GM12878 (cell line): Measurements from ENCODE around the gene SPDYE17. TPM values are rescaled to one million over a fixed set of nuclear protein-coding genes. Genes with fewer than 3 reads are reported as not detected.
"Not testable (repeated sequence)": the region's sequence is repeated elsewhere in the genome, so short reads cannot be mapped to it uniquely, and the experiment has no call there.

Experiments used
- ATAC-seq: fragments of 200-7000 bp; cut with Tn5 transposase; 3 replicates; pipeline ENCODE4 v1.9.1; 2020; ENCODE audit warnings: mild to moderate bottlenecking, moderate library complexity
- BruUV-seq: library from RNA; stranded (reverse); fragments of 400-500 nt; replicated peaks from 2 replicates; lab custom pipeline; 2021; lab: Mats Ljungman, UMichigan
- CTCF ChIA-PET: fragments of 300-600 bp; sonication (Branson Sonifier 250); formaldehyde crosslinking; extraction: SDS; loops from one replicate; lab custom pipeline; 2021; ENCODE audit warnings: inconsistent platforms; lab: Yijun Ruan, JAX
- POLR2A ChIA-PET: fragments of 350-600 bp; formaldehyde crosslinking; extraction: SDS; loops from one replicate; lab custom pipeline; 2021; ENCODE audit warnings: inconsistent platforms; lab: Charles Lee
- RAD21 ChIA-PET: fragments of 300-600 bp; sonication (Branson Sonifier 250); formaldehyde crosslinking; loops from one replicate; lab custom pipeline; 2023; ENCODE audit warnings: antibody characterized with exemption; ENCODE audit not compliant: unreplicated experiment; lab: Charles Lee
- SMC1A ChIA-PET: fragments of 300-600 bp; sonication (Branson Sonifier 250); formaldehyde crosslinking; loops from one replicate; lab custom pipeline; 2023; ENCODE audit not compliant: unreplicated experiment, uncharacterized antibody; lab: Charles Lee
- DNase-seq: peaks from one replicate; pipeline ENCODE4 v3.0.0-alpha.2; 2011; ENCODE audit warnings: low read depth, low spot score
- FAIRE-seq: peaks from 3 replicates; lab custom pipeline; 2011; peaks lifted over from hg19 to GRCh38; lab: Jason Lieb, UNC
- H2AFZ ChIP-seq: 2 replicates; pipeline ENCODE4 v1.6.0; 2011; ENCODE audit warnings: low read depth, low read length, control low read depth; ENCODE audit not compliant: control insufficient read depth
- H3K27ac ChIP-seq: 2 replicates; pipeline ENCODE4 v1.5.1; 2011; ENCODE audit warnings: control low read depth; ENCODE audit not compliant: control insufficient read depth, insufficient read depth
- H3K27me3 ChIP-seq, 2 experiments: replicated peaks in 1 of 2; 2 replicates each; pipeline versions ENCODE4 v1.6.0 to v1.6.1; 2011; ENCODE audit warnings: low read length in 1 of 2; ENCODE audit not compliant: control insufficient read depth in 2 of 2, insufficient read depth in 2 of 2
- H3K36me3 ChIP-seq, 2 experiments: 2 replicates each; pipeline ENCODE4 v1.5.1; 2011; ENCODE audit warnings: low read length in 1 of 2; ENCODE audit not compliant: control insufficient read depth in 2 of 2, insufficient read depth in 2 of 2
- H3K4me1 ChIP-seq: 2 replicates; pipeline ENCODE4 v1.6.1; 2011; ENCODE audit warnings: mild to moderate bottlenecking, low read length, moderate library complexity, mixed read lengths; ENCODE audit not compliant: control insufficient read depth, insufficient read depth
- H3K4me2 ChIP-seq: 2 replicates; pipeline ENCODE4 v1.6.0; 2011; ENCODE audit warnings: control low read depth; ENCODE audit not compliant: control insufficient read depth, insufficient read depth
- H3K4me3 ChIP-seq: fragments of 200-600 bp; sonication (generic); 2 replicates; pipeline ENCODE4 v1.5.1; 2016
- H3K79me2 ChIP-seq: 2 replicates; pipeline ENCODE4 v1.6.0; 2011; ENCODE audit warnings: low read length; ENCODE audit not compliant: control insufficient read depth, insufficient read depth
- H3K9ac ChIP-seq: 2 replicates; pipeline ENCODE4 v1.8.0; 2011; ENCODE audit warnings: low read length, control low read depth, mixed read lengths; ENCODE audit not compliant: control insufficient read depth, insufficient read depth
- H3K9me3 ChIP-seq: replicated peaks from 3 replicates; pipeline ENCODE4 v1.5.1; 2011; ENCODE audit warnings: mild to moderate bottlenecking, low read length; ENCODE audit not compliant: control insufficient read depth, insufficient read depth
- H4K20me1 ChIP-seq: 2 replicates; pipeline ENCODE4 v1.6.0; 2011; ENCODE audit not compliant: control insufficient read depth, insufficient read depth
- WGBS: methylation state at CpG from one replicate; pipeline ENCODE4 v1.1.6; 2016; ENCODE audit warnings: low lambda C conversion rate; ENCODE audit not compliant: insufficient replicate concordance, insufficient coverage; ENCODE audit errors: missing lambda C conversion rate; 5-methylcytosine and 5-hydroxymethylcytosine counted together
- in situ Hi-C: fragments of 300-500 bp; cut with MboI; formaldehyde crosslinking; loops from 9 replicates; pipeline ENCODE4 v1.14.3; 2018; ENCODE audit warnings: mixed read lengths
- intact Hi-C: fragments of 100-400 bp; cut with micrococcal nuclease; formaldehyde crosslinking; loops from one replicate; pipeline ENCODE4 v1.14.2; 2022; ENCODE audit not compliant: unreplicated experiment
- polyA plus RNA-seq, 11 experiments: library from polyadenylated mRNA; depleted of rRNA in 4 of 11; unstranded in 6 of 11; stranded (reverse) in 5 of 11; fragments of >200 nt; fragmentation: Nextera tagmentation in 4 of 11; fragmentation: Illumina TruSeq in 1 of 11; extraction: Ambion mirVana in 4 of 11; extraction: Trizol in 1 of 11; gene quantifications; 1 replicate in 1 of 11; 2 replicates in 10 of 11; pipeline versions ENCODE4 v1.2.1 to v1.2.3, GENCODE V29; 2011 to 2016; ENCODE audit warnings: inconsistent platforms in 2 of 11, missing spikeins in 2 of 11, low read depth in 1 of 11
- total RNA-seq, 4 experiments: library from RNA; depleted of rRNA in 3 of 4; stranded (reverse); fragments of >200 nt in 3 of 4; fragmentation: Illumina TruSeq in 1 of 4; extraction: Trizol in 1 of 4; gene quantifications; 2 replicates each; pipeline versions ENCODE4 v1.2.1 to v1.2.3, GENCODE V29; 2013 to 2021

SPDYE17 gene
- total and polyA plus RNA-seq, 10 of the 15 experiments (the other 5 are each of a cell fraction or from before 2014, with no cell fraction given) = not detected

DNA sequence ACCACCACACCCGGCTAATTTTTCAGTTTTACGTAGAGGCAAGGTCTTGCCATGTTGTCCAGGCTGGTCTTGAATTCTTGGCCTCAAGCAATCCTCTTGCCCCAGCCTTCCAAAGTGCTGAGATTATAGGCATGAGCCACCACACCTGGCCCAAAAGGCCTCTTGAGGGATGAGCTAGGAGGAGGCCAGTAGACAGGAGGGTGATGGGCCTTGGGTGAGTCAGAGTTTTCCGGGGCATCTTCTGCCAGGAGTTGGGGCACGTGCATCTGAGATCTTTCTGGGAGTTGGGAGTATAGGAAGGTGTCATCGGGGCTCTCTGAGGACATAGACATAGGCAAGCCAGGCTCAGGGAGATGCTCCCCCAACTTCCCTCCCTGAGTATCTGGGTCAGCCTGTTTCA, 48.8 kb downstream of the SPDYE17 start:
- no CpG with 5 or more reads among the region's 5 CpGs for WGBS
- H2AFZ ChIP-seq, H3K4me3 ChIP-seq, CTCF ChIA-PET, H3K9ac ChIP-seq, RAD21 ChIA-PET, DNase-seq, FAIRE-seq, H3K36me3 ChIP-seq, POLR2A ChIA-PET, in situ Hi-C loops, H3K27ac ChIP-seq, H4K20me1 ChIP-seq, H3K9me3 ChIP-seq, SMC1A ChIA-PET, H3K4me1 ChIP-seq, BruUV-seq, intact Hi-C loops, H3K4me2 ChIP-seq, ATAC-seq, H3K79me2 ChIP-seq, H3K27me3 ChIP-seq: not testable (repeated sequence)

DNA sequence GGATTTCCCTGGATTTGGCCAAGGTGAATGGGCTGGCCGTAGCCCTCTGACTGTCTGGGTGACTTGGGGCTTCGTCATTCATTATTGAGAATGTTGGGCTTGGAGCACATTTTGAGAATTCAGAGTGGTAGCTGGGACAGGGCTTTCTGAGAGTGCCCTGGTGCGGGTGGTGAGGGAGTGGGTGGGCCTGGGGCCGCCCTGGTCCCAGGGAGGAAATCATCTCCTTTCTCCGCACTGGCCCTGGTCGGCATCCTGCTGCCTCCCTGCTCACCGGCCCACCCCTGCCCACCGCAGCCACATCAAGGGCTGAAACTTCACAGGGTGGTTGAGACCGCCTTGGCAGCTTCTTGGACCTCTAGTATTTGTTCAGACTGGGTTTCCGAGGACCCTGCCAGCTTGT, 49.7 kb downstream of the SPDYE17 start:
- FAIRE-seq, RAD21 ChIA-PET, SMC1A ChIA-PET, in situ Hi-C loops, POLR2A ChIA-PET, H3K9me3 ChIP-seq, H2AFZ ChIP-seq, CTCF ChIA-PET, H3K4me3 ChIP-seq, BruUV-seq, H3K9ac ChIP-seq, H3K27me3 ChIP-seq, H3K4me1 ChIP-seq, ATAC-seq, H3K36me3 ChIP-seq, H3K27ac ChIP-seq, H3K79me2 ChIP-seq, H4K20me1 ChIP-seq, H3K4me2 ChIP-seq, intact Hi-C loops, DNase-seq: not testable (repeated sequence)
- no CpG with 5 or more reads among the region's 10 CpGs for WGBS

DNA sequence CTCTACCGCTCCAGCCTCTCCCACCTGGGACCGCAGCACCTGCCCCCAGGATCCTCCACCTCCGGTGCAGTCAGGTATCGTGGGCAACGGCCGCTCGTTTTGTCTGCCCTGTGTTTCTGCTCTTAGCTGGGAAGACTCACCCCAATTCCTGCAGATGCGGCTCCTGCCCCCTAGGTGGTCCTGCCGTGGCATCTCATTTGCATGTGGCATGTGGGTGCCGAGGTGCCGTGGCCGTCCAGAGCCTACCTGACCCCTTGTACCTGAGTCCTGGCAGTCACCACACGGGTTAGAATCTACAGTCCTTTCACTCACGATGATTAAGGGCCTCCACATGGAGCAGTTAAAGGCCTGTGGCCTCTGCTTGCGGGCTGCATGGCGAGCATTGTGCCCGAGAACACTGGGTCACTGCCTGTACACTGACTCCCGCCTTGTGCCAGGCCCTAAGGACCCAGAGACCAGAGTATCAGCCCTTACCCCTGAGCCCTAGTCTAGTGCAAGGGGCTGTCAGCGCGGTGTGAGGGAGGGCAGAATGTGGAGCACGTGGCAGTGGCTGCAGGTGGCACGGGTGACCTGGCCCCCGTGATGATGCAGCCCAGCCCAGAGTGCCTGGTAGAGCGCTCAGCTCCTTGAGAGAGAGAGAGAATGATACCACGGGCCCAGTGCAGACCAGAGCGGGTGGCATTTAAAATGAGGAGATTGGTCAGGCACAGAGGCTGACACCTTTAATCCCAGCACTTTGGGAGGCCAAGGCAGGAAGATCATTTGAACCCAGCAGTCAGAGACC, 50.8 kb downstream of the SPDYE17 start:
- H3K9ac ChIP-seq, H3K27ac ChIP-seq, ATAC-seq, H2AFZ ChIP-seq, BruUV-seq, intact Hi-C loops, H3K27me3 ChIP-seq, RAD21 ChIA-PET, H3K79me2 ChIP-seq, H3K36me3 ChIP-seq, DNase-seq, H3K4me1 ChIP-seq, FAIRE-seq, CTCF ChIA-PET, POLR2A ChIA-PET, in situ Hi-C loops, H3K4me3 ChIP-seq, H3K4me2 ChIP-seq, SMC1A ChIA-PET, H4K20me1 ChIP-seq, H3K9me3 ChIP-seq: not testable (repeated sequence)
- WGBS = 91% methylated on average over 11 of the region's 26 CpGs

DNA sequence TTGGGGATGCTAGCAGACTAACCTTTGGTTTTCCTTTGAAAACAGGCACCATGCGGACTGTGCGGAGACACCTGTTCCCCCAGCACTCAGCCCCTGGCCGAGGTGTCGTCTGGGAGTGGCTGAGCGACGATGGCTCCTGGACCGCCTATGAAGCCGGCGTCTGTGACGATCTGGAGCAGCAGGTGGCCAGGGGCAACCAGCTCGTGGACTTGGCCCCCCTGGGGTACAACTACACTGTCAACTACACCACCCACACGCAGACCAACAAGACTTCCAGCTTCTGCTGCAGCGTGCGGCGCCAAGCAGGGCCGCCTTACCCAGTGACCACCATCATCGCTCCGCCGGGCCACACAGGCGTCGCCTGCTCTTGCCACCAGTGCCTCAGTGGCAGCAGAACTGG, 51.6 kb downstream of the SPDYE17 start:
- RAD21 ChIA-PET, FAIRE-seq, SMC1A ChIA-PET, DNase-seq, in situ Hi-C loops, H3K9me3 ChIP-seq, H3K79me2 ChIP-seq, H3K27ac ChIP-seq, H4K20me1 ChIP-seq, H3K4me3 ChIP-seq, H2AFZ ChIP-seq, intact Hi-C loops, BruUV-seq, ATAC-seq, H3K9ac ChIP-seq, H3K36me3 ChIP-seq, CTCF ChIA-PET, H3K27me3 ChIP-seq, H3K4me2 ChIP-seq, POLR2A ChIA-PET, H3K4me1 ChIP-seq: not testable (repeated sequence)
- 93% methylated on average over 20 of the region's 21 CpGs for WGBS
